HG02970 (cell line): Measurements from ENCODE around the gene BCAS3.
"Not testable (repeated sequence)": the region's sequence is repeated elsewhere in the genome, so short reads cannot be mapped to it uniquely, and the experiment has no call there.

Source experiments
- ATAC-seq: cut with Tn5 transposase; IDR thresholded peaks from one replicate; pipeline ENCODE4 v1.9.1; 2021; ENCODE audit warnings: mild to moderate bottlenecking, moderate library complexity, moderate number of reproducible peaks; ENCODE audit not compliant: unreplicated experiment, low FRiP score

The BCAS3 gene

GRCh38 chr17:60916043-60916442 lies 238.4 kb downstream of the BCAS3 start:
- ATAC-seq: no peak

GRCh38 chr17:60920107-60920506 lies 242.5 kb downstream of the BCAS3 start:
- ATAC-seq: no peak

- no peak for ATAC-seq
These were observed 245.3 kb downstream of the BCAS3 start for GRCh38 chr17:60923000-60923399.

GRCh38 chr17:60926466-60927183 lies 249.0 kb downstream of the BCAS3 start:
- no peak for ATAC-seq

GRCh38 chr17:60933739-60934138 lies 256.1 kb downstream of the BCAS3 start:
- no peak for ATAC-seq

- no peak for ATAC-seq
These were observed 257.1 kb downstream of the BCAS3 start for GRCh38 chr17:60934723-60935122.

- ATAC-seq: not testable (repeated sequence)
These were observed 258.3 kb downstream of the BCAS3 start for GRCh38 chr17:60935991-60936390.

GRCh38 chr17:60939318-60939717 lies 261.7 kb downstream of the BCAS3 start:
- no peak for ATAC-seq

- no peak for ATAC-seq
These were observed 263.4 kb downstream of the BCAS3 start for GRCh38 chr17:60941028-60941427.

GRCh38 chr17:60941571-60941970 lies 263.9 kb downstream of the BCAS3 start:
- no peak for ATAC-seq

- ATAC-seq: no peak
These were observed 267.1 kb downstream of the BCAS3 start for GRCh38 chr17:60944751-60945150.

- ATAC-seq: no peak
These were observed 269.4 kb downstream of the BCAS3 start for GRCh38 chr17:60947100-60947499.

GRCh38 chr17:60947543-60947942 lies 269.9 kb downstream of the BCAS3 start:
- no peak for ATAC-seq

- ATAC-seq: no peak
These were observed 275.1 kb downstream of the BCAS3 start for GRCh38 chr17:60952747-60953146.

- ATAC-seq: no peak
These were observed 281.4 kb downstream of the BCAS3 start for GRCh38 chr17:60959011-60959410.

- no peak for ATAC-seq
These were observed 282.0 kb downstream of the BCAS3 start for GRCh38 chr17:60959696-60960095.

- no peak for ATAC-seq
These were observed 282.9 kb downstream of the BCAS3 start for GRCh38 chr17:60960398-60961065.

- no peak for ATAC-seq
These were observed 286.5 kb downstream of the BCAS3 start for GRCh38 chr17:60964160-60964559.

- no peak for ATAC-seq
These were observed 290.6 kb downstream of the BCAS3 start for GRCh38 chr17:60968266-60968665.

- ATAC-seq: no peak
These were observed 291.9 kb downstream of the BCAS3 start for GRCh38 chr17:60969500-60970037.

- no peak for ATAC-seq
These were observed 293.1 kb downstream of the BCAS3 start for GRCh38 chr17:60970741-60971140.
